ENCODE data around the gene MIS12. TPM values are rescaled to one million over a fixed set of nuclear protein-coding genes. Genes with fewer than 3 reads are reported as not detected.

The MIS12 gene
- total and polyA plus RNA-seq, 2 of the 4 experiments (the other 2 are of a cell fraction) = 7.5 to 11.7 TPM

DNA sequence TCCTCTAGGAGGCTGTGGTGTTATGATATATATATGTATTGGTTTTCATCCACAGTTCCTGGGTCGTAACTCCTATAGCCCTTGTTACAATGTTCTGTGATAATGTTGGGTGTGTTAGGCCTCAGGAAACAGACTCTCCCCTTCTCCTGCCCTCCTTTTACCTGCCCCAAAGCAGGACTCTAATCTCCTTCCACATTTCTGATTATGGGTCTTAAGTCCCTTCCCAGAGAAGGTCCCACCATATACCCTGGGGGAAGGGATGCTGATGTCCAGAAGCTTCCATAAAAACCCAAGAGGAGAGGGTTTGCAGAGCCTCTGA lies 47.0 kb upstream of the MIS12 start:
- H3K36me3 ChIP-seq (ENCODE audit: control insufficient read depth, insufficient read depth, low read length) = peaks cover 34% of the 10 kb centered on the region
- no peak overlapping the region for H3K56ac ChIP-seq (ENCODE audit: extremely low read depth, insufficient read depth, low read length)
- H4K8ac ChIP-seq (ENCODE audit: low read depth in 2 of 2, low read length in 2 of 2) = peak overlapping the region; percentile 15 to 45
- H3K9me3 ChIP-seq (ENCODE audit: control insufficient read depth, insufficient read depth, low read length) = no peaks in the 10 kb centered on the region
- no peak overlapping the region for H2BK20ac ChIP-seq (ENCODE audit: low read depth, low read length)
- DNase-seq (no peak), ATAC-seq (ENCODE audit: low read depth) (no peak)
- H2AK5ac ChIP-seq (ENCODE audit: low read depth, low read length) = no peak overlapping the region; the same call in 1 of the 2 replicates
- peaks cover 8% of the 10 kb centered on the region for H4K20me1 ChIP-seq (ENCODE audit: insufficient read depth, low read length)
- H3K79me1 ChIP-seq (ENCODE audit: low read depth in 1 of 2, low read length in 2 of 2) = peaks cover 28 to 52% of the 10 kb centered on the region in 2 experiments
- ChIA-PET POLR2A (ENCODE audit: unreplicated experiment) (interaction anchor here (0.6 kb wide), 1 partner anchor 156 kb away, joined by 3 read pairs; no protein-coding TSS in a partner anchor), CTCF (interaction anchor here (0.6 to 1.3 kb wide), 15 partner anchors 9 to 209 kb away, joined by 3 to 10 read pairs (median 3); partner anchors contain the start of gene NUP88)
- H3K4me2 ChIP-seq (ENCODE audit: low read depth, low read length) = peak overlapping the region; percentile 93
- H2BK120ac ChIP-seq (ENCODE audit: low read depth, low read length) = no peak overlapping the region
- peak overlapping the region; percentile 48 for H2AFZ ChIP-seq (replicated peaks; ENCODE audit: low read length, poor library complexity)
- BruUV-seq (replicated peaks) = no TSS peak
- peak overlapping the region; percentile 48 for H3K9ac ChIP-seq (ENCODE audit: low read depth, low read length)
- H3K4ac ChIP-seq (ENCODE audit: low read depth, low read length) = no peak overlapping the region
- H2BK5ac ChIP-seq (ENCODE audit: low read depth, low read length, poor library complexity, severe bottlenecking) = no peak overlapping the region
- WGBS, 2 experiments (ENCODE audit: extremely low coverage in 2 of 2, insufficient read length in 1 of 2) = no CpG with 5 or more reads among the region's 1 CpG
- H2AK9ac ChIP-seq (replicated peaks; ENCODE audit: low read depth, low read length, poor library complexity) = no peak overlapping the region
- dilution Hi-C loops (cut with HindIII; ENCODE audit: low sequenced_read_pairs, unreplicated experiment) = no loop called here
- H3K18ac ChIP-seq (ENCODE audit: low read depth, low read length) = no peak overlapping the region
- H3K27me3 ChIP-seq (ENCODE audit: control insufficient read depth, insufficient read depth, low read length) = no peaks in the 10 kb centered on the region
- H3K23ac ChIP-seq (ENCODE audit: low read depth, low read length) = peak overlapping the region; percentile 3; the same call in 1 of the 2 replicates
- no peak overlapping the region for H4K91ac ChIP-seq (ENCODE audit: insufficient read depth, low read depth, low read length)
- H3K4me1 ChIP-seq (ENCODE audit: control insufficient read depth, insufficient read depth, low read length) = peaks cover 7% of the 10 kb centered on the region
- no peak for TF ChIP-seq FOS (IDR thresholded peaks at IDR 0.05; ENCODE audit: low read depth, low read length)
- no peak for TF ChIP-seq RFX5 (IDR thresholded peaks at IDR 0.05; ENCODE audit: low read depth, low read length)
- no peak for TF ChIP-seq RCOR1 (IDR thresholded peaks at IDR 0.05; ENCODE audit: insufficient replicate concordance, low read length)
- TF ChIP-seq POLR2A (IDR thresholded peaks at IDR 0.05; ENCODE audit: low read depth, low read length) = no peak
- no peak for TF ChIP-seq CEBPB (IDR thresholded peaks at IDR 0.05; ENCODE audit: low read depth, low read length)
- TF ChIP-seq MXI1 (IDR thresholded peaks at IDR 0.05; ENCODE audit: borderline replicate concordance, low read depth, low read length) = no peak
- no peak for TF ChIP-seq RAD21 (IDR thresholded peaks at IDR 0.05; ENCODE audit: low read length)
- TF ChIP-seq, protein P1, sequence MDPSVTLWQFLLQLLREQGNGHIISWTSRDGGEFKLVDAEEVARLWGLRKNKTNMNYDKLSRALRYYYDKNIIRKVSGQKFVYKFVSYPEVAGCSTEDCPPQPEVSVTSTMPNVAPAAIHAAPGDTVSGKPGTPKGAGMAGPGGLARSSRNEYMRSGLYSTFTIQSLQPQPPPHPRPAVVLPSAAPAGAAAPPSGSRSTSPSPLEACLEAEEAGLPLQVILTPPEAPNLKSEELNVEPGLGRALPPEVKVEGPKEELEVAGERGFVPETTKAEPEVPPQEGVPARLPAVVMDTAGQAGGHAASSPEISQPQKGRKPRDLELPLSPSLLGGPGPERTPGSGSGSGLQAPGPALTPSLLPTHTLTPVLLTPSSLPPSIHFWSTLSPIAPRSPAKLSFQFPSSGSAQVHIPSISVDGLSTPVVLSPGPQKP (IDR thresholded peaks at IDR 0.05; ENCODE audit: borderline replicate concordance, low read depth, low read length) = no peak
- TF ChIP-seq SMC3 (IDR thresholded peaks at IDR 0.05; ENCODE audit: low read depth, low read length) = no peak
- H4K5ac ChIP-seq (ENCODE audit: low read depth, low read length) = peak overlapping the region; percentile 40
- intact Hi-C loops (cut with micrococcal nuclease) = no loop called here
- no peak overlapping the region for H2BK15ac ChIP-seq (ENCODE audit: low read depth, low read length)
- H3K4me3 ChIP-seq (ENCODE audit: insufficient read depth, low read depth, low read length) = peak overlapping the region; percentile 82
- in situ Hi-C loops (cut with MboI; ENCODE audit: low sequenced_read_pairs) = no loop called here
- no peak overlapping the region for H3K14ac ChIP-seq (replicated peaks; ENCODE audit: low read depth, low read length)
- no peaks in the 10 kb centered on the region for H3K9me1 ChIP-seq (ENCODE audit: insufficient read depth, low read length)
- H3K27ac ChIP-seq (ENCODE audit: insufficient read depth, low read length) = 0 out of 2 replicates have a peak overlapping the region, but pooled peaks have one; percentile 6

Data from IMR-90 (cell line).